AG08396 (cell line): ENCODE results near the gene ART3.

Experiments
- DNase-seq: peaks from one replicate; pipeline ENCODE4 v3.0.0; 2012; ENCODE audit warnings: low spot score, mixed read lengths

The ART3 gene

DNA sequence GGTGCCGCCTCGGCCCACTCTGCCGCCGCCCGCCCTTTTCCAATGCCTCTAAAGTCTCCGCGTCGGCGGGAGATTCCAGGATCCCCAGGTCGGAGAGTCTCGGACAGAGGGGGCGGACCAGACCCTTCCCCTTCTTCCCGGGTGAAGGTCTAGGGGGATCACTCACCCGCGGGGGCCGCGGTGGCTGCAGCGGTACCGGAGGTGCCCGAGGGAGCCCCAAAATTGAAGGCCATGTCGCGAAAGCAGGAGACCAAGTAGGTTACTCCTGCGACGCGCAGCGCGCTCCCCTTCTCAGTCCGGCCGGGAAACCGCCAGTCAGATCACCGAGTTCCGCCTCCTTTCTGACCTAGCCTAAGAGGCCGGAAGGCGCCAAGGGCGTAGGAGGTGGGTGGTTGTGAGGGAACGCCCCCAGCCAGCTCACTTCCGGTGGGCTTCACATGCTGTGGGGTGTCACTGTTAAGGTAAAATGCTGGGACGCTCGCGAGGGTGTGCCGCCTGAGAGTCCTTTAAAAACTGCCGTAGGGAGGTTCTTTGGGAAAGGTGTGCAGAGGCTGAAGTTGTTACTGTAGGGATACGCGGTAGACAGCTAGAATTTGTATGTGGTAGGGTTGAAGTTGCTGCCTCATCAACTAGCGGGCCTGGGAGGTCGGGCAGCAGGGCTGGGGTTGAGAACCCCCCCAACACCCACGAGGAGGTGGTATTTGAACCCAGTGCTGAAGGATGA lies 73.8 kb downstream of the ART3 start, which contains the start of gene NUP54:
Gene NUP54 (minus strand): TSS at position 256 of the 724 bp plus-strand sequence. CDS start 23 bp downstream, at position 233.
- peak; percentile 92 for DNase-seq

DNA sequence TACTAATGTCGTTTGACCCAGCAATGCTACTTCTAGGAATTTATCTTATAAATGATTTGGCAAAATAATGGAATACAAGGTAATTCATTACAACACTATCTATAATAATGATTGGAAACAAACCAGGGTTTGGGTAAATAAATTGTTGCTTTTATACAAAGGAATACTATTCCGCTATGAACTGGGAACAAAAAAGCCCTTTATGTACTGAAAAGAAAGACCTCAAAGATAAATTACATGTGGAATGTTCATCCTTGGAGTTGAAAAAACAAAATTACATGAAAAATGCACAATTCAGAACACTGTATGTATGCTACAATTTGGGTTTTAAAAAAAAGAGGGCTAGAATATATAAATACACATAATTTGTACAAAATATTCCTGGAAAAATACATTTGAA lies 78.8 kb downstream of the ART3 start:
- DNase-seq: no peak

GRCh38 chr4:76155979-76156378 lies 81.5 kb downstream of the ART3 start:
- DNase-seq: no peak

GRCh38 chr4:76156635-76157034 lies 82.1 kb downstream of the ART3 start:
- no peak for DNase-seq

DNA sequence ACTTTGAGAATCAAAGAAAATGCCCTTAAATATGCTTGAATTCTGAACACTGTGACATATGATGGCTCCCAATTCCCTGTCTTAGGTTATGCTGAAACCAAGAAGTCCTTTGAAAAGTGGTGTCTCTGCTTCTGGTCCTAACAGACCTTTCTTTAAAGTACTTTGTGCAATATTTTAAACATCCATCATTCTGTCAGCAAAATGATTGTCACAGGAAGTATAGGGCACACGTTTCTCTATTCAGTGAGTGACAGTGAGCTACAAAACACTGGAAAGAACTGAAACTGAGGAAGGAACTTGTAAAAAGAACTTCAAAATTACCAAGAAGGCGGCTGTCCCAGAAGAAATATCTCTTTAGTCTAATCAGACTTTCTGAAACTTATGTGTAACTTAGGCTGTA lies 85.8 kb downstream of the ART3 start:
- DNase-seq: no peak
